Progenitor cell of endocrine pancreas (in vitro differentiated cells): ENCODE data around the gene RAET1L. TPM values are rescaled to one million over a fixed set of nuclear protein-coding genes. Genes with fewer than 3 reads are reported as not detected.
"Not testable (repeated sequence)": the region's sequence is repeated elsewhere in the genome, so short reads cannot be mapped to it uniquely, and the experiment has no call there.

ENCODE experiments used
- DNase-seq: peaks from one replicate; pipeline ENCODE4 v3.0.0; 2021; ENCODE audit warnings: low spot score; ENCODE audit not compliant: unreplicated experiment
- H3K27ac Mint-ChIP-seq: 2 replicates; pipeline ENCODE4 v1.8.0; 2021; ENCODE audit warnings: mild to moderate bottlenecking, moderate library complexity, mixed read lengths
- H3K27me3 Mint-ChIP-seq: 2 replicates; pipeline ENCODE4 v1.8.0; 2021; ENCODE audit warnings: mixed read lengths
- H3K36me3 Mint-ChIP-seq: 2 replicates; pipeline ENCODE4 v1.8.0; 2022; ENCODE audit warnings: mixed read lengths; ENCODE audit not compliant: insufficient read depth
- H3K4me1 Mint-ChIP-seq: 2 replicates; pipeline ENCODE4 v1.8.0; 2021; ENCODE audit warnings: low read depth, mixed read lengths
- H3K4me3 Mint-ChIP-seq: 2 replicates; pipeline ENCODE4 v1.8.0; 2021; ENCODE audit warnings: low read depth, mild to moderate bottlenecking, moderate library complexity, mixed read lengths
- H3K9me3 Mint-ChIP-seq: 2 replicates; pipeline ENCODE4 v1.8.0; 2021; ENCODE audit warnings: low read depth, mixed read lengths
- CTCF ChIP-seq: fragments of 200-600 bp; sonication (generic); IDR thresholded peaks from one replicate; pipeline ENCODE4 v1.5.0; 2021; ENCODE audit warnings: antibody characterized with exemption, mild to moderate bottlenecking; ENCODE audit not compliant: unreplicated experiment
- total RNA-seq: library from RNA; stranded (reverse); gene quantifications from 2 replicates; pipeline ENCODE4 v1.2.1, GENCODE V29; 2021

The RAET1L gene
- total RNA-seq, 1 donor from 2014 or later = not detected

DNA sequence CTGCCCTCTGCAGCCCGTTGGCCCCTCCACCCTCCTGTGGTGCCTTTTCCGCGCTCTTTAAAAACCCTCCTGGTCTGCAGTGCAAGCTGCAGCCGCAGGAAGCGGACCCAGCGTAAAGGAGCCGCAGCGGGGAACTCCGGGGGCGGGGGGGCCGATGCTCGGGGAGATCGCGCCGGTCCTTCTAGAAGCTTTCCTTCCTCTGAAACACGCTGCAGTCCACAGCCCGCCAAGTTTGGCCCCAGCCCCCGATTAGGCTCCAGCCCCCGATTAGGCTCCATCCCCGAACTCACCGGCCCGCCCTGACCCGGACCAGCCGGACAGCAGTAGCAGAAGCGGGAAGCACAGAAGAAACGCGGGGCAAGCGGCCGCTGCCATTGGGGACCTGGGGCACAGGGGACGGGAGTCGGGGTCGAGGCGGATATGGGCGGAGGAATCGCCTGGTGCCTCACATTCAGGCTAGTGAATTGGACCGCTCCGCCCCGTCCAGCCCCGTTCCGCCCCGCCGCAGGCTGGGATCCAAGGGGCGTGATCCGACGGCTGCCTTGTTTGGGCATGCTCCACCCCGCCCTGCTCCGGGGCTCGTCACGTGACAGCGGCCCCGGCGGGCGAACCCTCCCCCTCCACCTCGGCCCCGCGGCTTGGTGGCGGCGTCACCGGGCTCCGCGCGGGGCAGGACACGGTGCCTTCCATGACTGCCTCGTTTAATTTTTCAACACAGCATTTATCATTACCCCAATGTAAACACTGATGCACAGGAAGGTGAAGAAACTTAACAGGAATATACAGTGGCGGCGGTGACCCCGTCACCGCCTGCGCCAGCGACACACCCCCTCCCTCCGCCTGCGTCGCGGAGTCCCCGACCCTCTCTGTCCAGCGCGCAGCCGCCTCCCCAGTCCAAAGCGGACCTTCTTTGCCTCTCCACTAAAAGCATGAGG is 20.3 kb downstream of the RAET1L start:
- peak overlapping the region; percentile 87 for H3K4me3 Mint-ChIP-seq
- H3K36me3 Mint-ChIP-seq = no peaks in the 10 kb centered on the region
- H3K9me3 Mint-ChIP-seq = no peaks in the 10 kb centered on the region
- H3K27me3 Mint-ChIP-seq = peaks cover 60% of the 10 kb centered on the region
- H3K4me1 Mint-ChIP-seq = peaks cover 3% of the 10 kb centered on the region
- peak overlapping the region; percentile 80 for H3K27ac Mint-ChIP-seq
- no peak for TF ChIP-seq CTCF
- peak; percentile 92 for DNase-seq

- no peak overlapping the region for H3K27ac Mint-ChIP-seq
- peaks cover 51% of the 10 kb centered on the region for H3K27me3 Mint-ChIP-seq
These were observed 21.1 kb downstream of the RAET1L start for GRCh38 chr6:150004101-150004782.

DNA sequence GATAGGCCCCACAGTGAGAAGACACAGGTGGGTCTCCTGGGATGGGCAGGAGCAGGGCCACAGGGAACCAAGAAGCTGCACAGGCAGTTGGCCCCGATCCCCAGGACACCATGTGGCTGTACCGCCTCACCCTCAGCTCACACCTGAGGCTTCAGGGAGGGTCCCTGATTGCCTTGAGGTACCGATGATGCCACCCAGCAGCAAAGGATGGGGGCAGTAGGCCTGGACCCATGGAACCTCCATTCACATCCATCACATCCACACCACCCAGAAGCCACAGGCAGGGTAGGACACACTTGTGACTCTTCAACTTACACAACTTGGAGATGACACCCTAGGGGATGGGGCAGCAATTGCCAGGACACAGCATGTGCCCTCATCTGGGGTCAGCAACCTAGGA is 21.7 kb downstream of the RAET1L start:
- not testable (repeated sequence) for H3K27ac Mint-ChIP-seq, H3K36me3 Mint-ChIP-seq, DNase-seq, H3K9me3 Mint-ChIP-seq, H3K4me1 Mint-ChIP-seq
- H3K4me3 Mint-ChIP-seq = peak overlapping the region; percentile 87
- peaks cover 45% of the 10 kb centered on the region for H3K27me3 Mint-ChIP-seq

More at GRCh38 chr6:150004101-150004782, 21.1 kb downstream of the RAET1L start:
- Mint-ChIP-seq H3K4me3 (peak overlapping the region; percentile 87), H3K9me3 (no peaks in the 10 kb centered on the region), H3K36me3 (no peaks in the 10 kb centered on the region), H3K4me1 (peaks cover 3% of the 10 kb centered on the region)
- no peak for TF ChIP-seq CTCF
- DNase-seq = no peak

DNA sequence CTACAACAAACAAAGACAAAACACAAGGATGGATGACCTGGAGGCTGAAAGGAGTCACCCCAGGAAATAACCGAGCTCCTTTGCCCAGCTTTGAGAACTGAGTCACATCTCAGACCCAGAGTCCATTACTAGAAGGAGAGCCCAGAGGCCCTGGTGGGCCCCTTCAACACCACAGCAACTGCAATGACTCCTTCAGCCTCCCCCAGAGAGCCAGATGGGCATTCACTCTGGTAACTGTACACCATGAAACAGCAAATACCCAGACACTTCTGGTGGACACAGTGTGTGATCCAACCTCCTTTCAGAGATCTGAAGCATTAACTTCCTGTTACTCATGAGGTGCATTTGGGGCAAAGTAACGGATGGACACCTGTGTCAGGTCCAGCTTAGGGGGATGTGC is 22.6 kb downstream of the RAET1L start:
- Mint-ChIP-seq H3K27me3 (peaks cover 41% of the 10 kb centered on the region), H3K36me3 (no peaks in the 10 kb centered on the region), H3K9me3 (no peaks in the 10 kb centered on the region), H3K4me1 (peaks cover 3% of the 10 kb centered on the region), H3K27ac (no peak overlapping the region), H3K4me3 (no peak overlapping the region)
- DNase-seq = no peak
- TF ChIP-seq CTCF = no peak

DNA sequence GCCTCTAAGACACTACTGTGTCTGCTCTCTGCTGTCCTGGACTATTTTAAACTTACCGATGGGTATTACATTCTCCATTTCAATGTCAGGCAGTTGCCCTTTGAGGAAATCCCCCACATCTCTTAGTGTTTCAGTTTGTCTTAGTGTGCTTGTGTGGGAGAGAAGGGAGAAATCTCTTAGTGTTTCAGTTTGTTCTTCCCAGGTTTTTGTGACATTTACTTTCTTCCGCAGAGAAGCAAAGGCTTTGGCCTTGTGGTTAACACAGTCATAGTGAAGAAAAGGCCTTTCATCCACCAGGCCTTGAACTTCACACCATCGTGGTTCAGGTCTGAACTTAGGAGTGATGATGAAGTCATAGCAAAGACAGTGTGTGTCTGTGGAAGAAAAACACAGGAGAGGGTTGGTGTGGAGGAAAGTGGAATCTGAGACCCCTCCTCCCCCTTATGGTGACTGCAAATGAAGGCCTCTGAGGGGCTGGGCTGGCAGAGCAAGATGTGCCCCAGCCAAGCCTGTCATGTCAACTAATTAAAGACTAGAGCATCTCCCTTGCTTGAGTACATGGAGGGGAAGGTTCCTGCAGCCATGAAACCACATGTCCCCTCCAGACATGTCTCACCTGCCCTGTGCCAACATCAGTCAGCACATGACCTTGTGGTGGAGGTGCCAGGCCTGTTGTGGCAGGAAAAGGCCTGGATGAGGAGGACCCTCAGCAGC is 23.9 kb downstream of the RAET1L start:
- no peak overlapping the region for H3K4me3 Mint-ChIP-seq
- no peak for DNase-seq
- peaks cover 48% of the 10 kb centered on the region for H3K27me3 Mint-ChIP-seq
- H3K36me3 Mint-ChIP-seq = no peaks in the 10 kb centered on the region
- H3K27ac Mint-ChIP-seq = no peak overlapping the region
- no peak for TF ChIP-seq CTCF
- H3K9me3 Mint-ChIP-seq = no peaks in the 10 kb centered on the region
- H3K4me1 Mint-ChIP-seq = peaks cover 3% of the 10 kb centered on the region
